ENCODE measurements around the gene JPH2.

DNA sequence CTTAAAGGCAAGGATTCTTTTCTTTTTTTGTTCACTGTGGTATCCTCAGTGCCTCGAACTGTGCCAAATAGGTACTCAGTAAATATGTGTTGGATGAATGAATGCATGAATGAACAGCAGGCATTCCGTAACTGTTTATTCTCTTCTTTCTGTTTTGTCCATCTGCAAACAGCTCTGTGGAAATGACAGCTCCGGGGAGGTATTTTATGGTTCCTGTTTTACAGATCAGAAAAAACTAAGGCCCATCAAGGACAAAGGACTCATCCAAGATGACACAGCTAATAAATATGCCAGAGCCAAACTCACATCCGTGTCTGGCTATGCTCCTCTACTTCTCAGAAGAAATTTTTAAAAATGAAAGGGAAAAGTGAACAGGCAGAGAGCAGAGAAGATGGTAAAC, 21.0 kb downstream of the JPH2 start:
- TF ChIP-seq, protein P1, sequence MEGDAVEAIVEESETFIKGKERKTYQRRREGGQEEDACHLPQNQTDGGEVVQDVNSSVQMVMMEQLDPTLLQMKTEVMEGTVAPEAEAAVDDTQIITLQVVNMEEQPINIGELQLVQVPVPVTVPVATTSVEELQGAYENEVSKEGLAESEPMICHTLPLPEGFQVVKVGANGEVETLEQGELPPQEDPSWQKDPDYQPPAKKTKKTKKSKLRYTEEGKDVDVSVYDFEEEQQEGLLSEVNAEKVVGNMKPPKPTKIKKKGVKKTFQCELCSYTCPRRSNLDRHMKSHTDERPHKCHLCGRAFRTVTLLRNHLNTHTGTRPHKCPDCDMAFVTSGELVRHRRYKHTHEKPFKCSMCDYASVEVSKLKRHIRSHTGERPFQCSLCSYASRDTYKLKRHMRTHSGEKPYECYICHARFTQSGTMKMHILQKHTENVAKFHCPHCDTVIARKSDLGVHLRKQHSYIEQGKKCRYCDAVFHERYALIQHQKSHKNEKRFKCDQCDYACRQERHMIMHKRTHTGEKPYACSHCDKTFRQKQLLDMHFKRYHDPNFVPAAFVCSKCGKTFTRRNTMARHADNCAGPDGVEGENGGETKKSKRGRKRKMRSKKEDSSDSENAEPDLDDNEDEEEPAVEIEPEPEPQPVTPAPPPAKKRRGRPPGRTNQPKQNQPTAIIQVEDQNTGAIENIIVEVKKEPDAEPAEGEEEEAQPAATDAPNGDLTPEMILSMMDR (IDR thresholded peaks at IDR 0.05; ENCODE audit: low read depth, low read length), result no peak
- TF ChIP-seq EZH2phosphoT487 (IDR thresholded peaks at IDR 0.05; ENCODE audit: low read depth), result no peak

Measured in OCI-LY3 (cell line).